Ishikawa (cell line): ENCODE measurements around the gene TSHB.

ENCODE experiments used
- CEBPB ChIP-seq: IDR thresholded peaks from 2 replicates; pipeline ENCODE4 v1.6.1; 2012
- CREB1 ChIP-seq: IDR thresholded peaks from 2 replicates; pipeline ENCODE4 v1.6.1; 2012; ENCODE audit warnings: low read depth
- EGR1 ChIP-seq: IDR thresholded peaks from 2 replicates; pipeline ENCODE4 v1.6.1; 2012
- EP300 ChIP-seq: IDR thresholded peaks from 2 replicates; pipeline ENCODE4 v1.6.1; 2012; ENCODE audit warnings: borderline replicate concordance
- FOXM1 ChIP-seq: IDR thresholded peaks from 2 replicates; pipeline ENCODE4 v1.6.1; 2012; ENCODE audit warnings: low read depth, borderline replicate concordance
- MAX ChIP-seq: IDR thresholded peaks from 2 replicates; pipeline ENCODE4 v1.6.1; 2012
- NFIC ChIP-seq: IDR thresholded peaks from 2 replicates; pipeline ENCODE4 v1.6.1; 2012
- RAD21 ChIP-seq: IDR thresholded peaks from 2 replicates; pipeline ENCODE4 v1.6.1; 2012; ENCODE audit warnings: low read depth
- TAF1 ChIP-seq: IDR thresholded peaks from 2 replicates; pipeline ENCODE4 v1.6.1; 2012; ENCODE audit warnings: low read depth, mild to moderate bottlenecking
- TCF12 ChIP-seq: IDR thresholded peaks from 2 replicates; pipeline ENCODE4 v1.6.1; 2012; ENCODE audit warnings: low read depth
- TEAD4 ChIP-seq: IDR thresholded peaks from 2 replicates; pipeline ENCODE4 v1.6.1; 2012
- USF1 ChIP-seq: IDR thresholded peaks from 2 replicates; pipeline ENCODE4 v1.6.1; 2012
- YY1 ChIP-seq: IDR thresholded peaks from 2 replicates; pipeline ENCODE4 v1.6.1; 2012; ENCODE audit warnings: low read depth
- ZBTB7A ChIP-seq: IDR thresholded peaks from 2 replicates; pipeline ENCODE4 v1.6.1; 2012; ENCODE audit warnings: low read depth
- TF ChIP-seq, protein P1 (sequence below): IDR thresholded peaks from 2 replicates; pipeline ENCODE4 v1.6.1; 2012; ENCODE audit warnings: low read depth, mild to moderate bottlenecking

TSHB gene

GRCh38 chr1:115057661-115058254, 28.1 kb downstream of the TSHB start:
- TF ChIP-seq RAD21 (no peak), TCF12 (peak; percentile 29; the same call in 1 of the 2 replicates)

GRCh38 chr1:115059316-115059715, 29.7 kb downstream of the TSHB start:
- TF ChIP-seq CREB1, result no peak
- no peak for TF ChIP-seq EP300
- no peak for TF ChIP-seq MAX
- no peak for TF ChIP-seq TEAD4
- TF ChIP-seq, protein P1, sequence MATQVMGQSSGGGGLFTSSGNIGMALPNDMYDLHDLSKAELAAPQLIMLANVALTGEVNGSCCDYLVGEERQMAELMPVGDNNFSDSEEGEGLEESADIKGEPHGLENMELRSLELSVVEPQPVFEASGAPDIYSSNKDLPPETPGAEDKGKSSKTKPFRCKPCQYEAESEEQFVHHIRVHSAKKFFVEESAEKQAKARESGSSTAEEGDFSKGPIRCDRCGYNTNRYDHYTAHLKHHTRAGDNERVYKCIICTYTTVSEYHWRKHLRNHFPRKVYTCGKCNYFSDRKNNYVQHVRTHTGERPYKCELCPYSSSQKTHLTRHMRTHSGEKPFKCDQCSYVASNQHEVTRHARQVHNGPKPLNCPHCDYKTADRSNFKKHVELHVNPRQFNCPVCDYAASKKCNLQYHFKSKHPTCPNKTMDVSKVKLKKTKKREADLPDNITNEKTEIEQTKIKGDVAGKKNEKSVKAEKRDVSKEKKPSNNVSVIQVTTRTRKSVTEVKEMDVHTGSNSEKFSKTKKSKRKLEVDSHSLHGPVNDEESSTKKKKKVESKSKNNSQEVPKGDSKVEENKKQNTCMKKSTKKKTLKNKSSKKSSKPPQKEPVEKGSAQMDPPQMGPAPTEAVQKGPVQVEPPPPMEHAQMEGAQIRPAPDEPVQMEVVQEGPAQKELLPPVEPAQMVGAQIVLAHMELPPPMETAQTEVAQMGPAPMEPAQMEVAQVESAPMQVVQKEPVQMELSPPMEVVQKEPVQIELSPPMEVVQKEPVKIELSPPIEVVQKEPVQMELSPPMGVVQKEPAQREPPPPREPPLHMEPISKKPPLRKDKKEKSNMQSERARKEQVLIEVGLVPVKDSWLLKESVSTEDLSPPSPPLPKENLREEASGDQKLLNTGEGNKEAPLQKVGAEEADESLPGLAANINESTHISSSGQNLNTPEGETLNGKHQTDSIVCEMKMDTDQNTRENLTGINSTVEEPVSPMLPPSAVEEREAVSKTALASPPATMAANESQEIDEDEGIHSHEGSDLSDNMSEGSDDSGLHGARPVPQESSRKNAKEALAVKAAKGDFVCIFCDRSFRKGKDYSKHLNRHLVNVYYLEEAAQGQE, result no peak
- TF ChIP-seq FOXM1, result no peak
- no peak for TF ChIP-seq EGR1
- no peak for TF ChIP-seq CEBPB
- TF ChIP-seq TCF12, result no peak
- TF ChIP-seq ZBTB7A, result no peak
- no peak for TF ChIP-seq RAD21

DNA sequence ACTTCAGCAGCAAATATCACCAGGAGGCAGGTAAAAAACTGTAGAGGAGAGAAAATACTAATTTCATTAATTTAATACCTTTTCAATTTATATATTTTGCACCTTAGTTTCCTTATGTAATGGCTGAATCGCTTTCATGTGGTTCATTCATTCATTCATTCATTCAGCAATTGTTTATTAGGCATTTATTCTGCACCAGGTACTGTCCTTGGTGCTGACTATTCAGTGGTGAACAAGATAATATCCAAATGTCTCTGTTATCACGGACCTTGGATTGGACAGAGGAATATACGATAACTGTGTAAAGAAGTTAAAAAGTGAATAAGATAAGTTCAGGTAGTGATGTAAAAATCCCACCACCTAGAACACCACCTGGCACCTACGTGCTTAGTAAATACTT, 30.9 kb downstream of the TSHB start:
- TF ChIP-seq EP300 (no peak), NFIC (no peak)
- TF ChIP-seq, protein P1, result peak; percentile 87

DNA sequence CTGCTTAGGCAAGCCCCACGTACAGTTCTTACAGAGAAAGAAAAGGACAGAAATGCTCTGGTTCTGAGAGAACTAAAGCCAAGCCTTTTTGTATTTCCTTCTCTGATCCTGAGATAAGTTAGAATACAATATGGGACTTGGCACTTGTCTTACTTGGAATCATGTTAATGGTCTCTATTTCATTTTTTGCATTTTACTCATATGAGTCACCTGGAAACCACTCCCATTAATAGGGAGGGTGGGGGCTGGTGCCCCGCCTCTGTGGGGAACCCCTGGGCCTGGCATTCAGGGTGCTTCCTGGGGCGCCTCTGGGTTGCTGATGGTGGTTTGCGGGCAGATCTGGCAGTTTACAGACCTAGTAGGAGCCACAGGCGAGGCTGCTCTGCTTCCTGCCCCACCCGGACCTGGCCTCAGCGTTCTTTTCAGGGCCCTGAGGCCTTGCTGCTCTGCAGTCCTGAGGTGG, 32.9 kb downstream of the TSHB start:
- TF ChIP-seq MAX (peak; percentile 50; the same call in 1 of the 2 replicates), ZBTB7A (peak; percentile 38; the same call in 1 of the 2 replicates), CEBPB (0 out of 2 replicates have a peak, but pooled peaks have one; percentile 9), TEAD4 (peak; percentile 96), EGR1 (no peak), FOXM1 (peak; percentile 79), RAD21 (no peak), EP300 (peak; percentile 90), TAF1 (peak; percentile 33; the same call in 1 of the 2 replicates), YY1 (no peak), TCF12 (peak; percentile 92), CREB1 (peak; percentile 39; the same call in 1 of the 2 replicates), USF1 (peak; percentile 12; the same call in 1 of the 2 replicates), NFIC (peak; percentile 91)
- TF ChIP-seq, protein P1, result no peak

- TF ChIP-seq TAF1 (no peak), EP300 (no peak), MAX (no peak), TEAD4 (no peak), CEBPB (no peak), YY1 (no peak), CREB1 (no peak), FOXM1 (no peak)
Measured at GRCh38 chr1:115063228-115063901, 33.7 kb downstream of the TSHB start.
